Mesenchymal stem cell (in vitro differentiated cells and primary cell): ENCODE measurements around the gene EDRF1.
A peak's percentile ranks its signal among the peaks of the same experiment; 100 is the strongest.
"Not testable (repeated sequence)": the region's sequence is repeated elsewhere in the genome, so short reads cannot be mapped to it uniquely, and the experiment has no call there.

Source experiments
- DNase-seq: peaks from one replicate; pipeline ENCODE4 v3.0.0-alpha.2; 2013
- H2AFZ ChIP-seq: one replicate; pipeline ENCODE4 v1.6.1; 2013; ENCODE audit warnings: low read depth, mild to moderate bottlenecking, control low read depth, inconsistent platforms, low read length, moderate library complexity
- H2AK5ac ChIP-seq: 2 replicates; pipeline ENCODE4 v1.6.1; 2013; ENCODE audit warnings: low read length, moderate library complexity, mild to moderate bottlenecking, inconsistent platforms; ENCODE audit not compliant: severe bottlenecking
- H2BK120ac ChIP-seq: one replicate; pipeline ENCODE4 v1.6.1; 2013; ENCODE audit warnings: low read depth, mild to moderate bottlenecking, inconsistent platforms, low read length, moderate library complexity
- H2BK12ac ChIP-seq, 2 experiments: one replicate each; pipeline ENCODE4 v1.6.1; 2013; ENCODE audit warnings: inconsistent platforms in 2 of 2, low read length in 2 of 2, mild to moderate bottlenecking in 2 of 2, moderate library complexity in 2 of 2, control low read depth in 1 of 2
- H2BK15ac ChIP-seq: one replicate; pipeline ENCODE4 v1.6.1; 2013; ENCODE audit warnings: mild to moderate bottlenecking, low read depth, inconsistent platforms; ENCODE audit not compliant: poor library complexity, severe bottlenecking
- H2BK5ac ChIP-seq: 2 replicates; pipeline ENCODE4 v1.6.1; 2013; ENCODE audit warnings: low read depth, mild to moderate bottlenecking, low read length, control low read depth, inconsistent platforms; ENCODE audit not compliant: poor library complexity, severe bottlenecking
- H3K14ac ChIP-seq, 2 experiments: one replicate each; pipeline ENCODE4 v1.6.1; 2013; ENCODE audit warnings: inconsistent platforms in 2 of 2, low read length in 2 of 2, control low read depth in 1 of 2, mild to moderate bottlenecking in 1 of 2, moderate library complexity in 1 of 2
- H3K18ac ChIP-seq, 2 experiments: one replicate each; pipeline ENCODE4 v1.6.1; 2013; ENCODE audit warnings: inconsistent platforms in 2 of 2, low read length in 2 of 2, control low read depth in 1 of 2, low read depth in 1 of 2, mild to moderate bottlenecking in 1 of 2
- H3K23ac ChIP-seq, 2 experiments: one replicate each; pipeline ENCODE4 v1.6.1; 2013; ENCODE audit warnings: inconsistent platforms in 2 of 2, low read length in 2 of 2, mild to moderate bottlenecking in 2 of 2, moderate library complexity in 2 of 2, control low read depth in 1 of 2
- H3K27ac ChIP-seq: 2 replicates; pipeline ENCODE4 v1.5.1; 2013; ENCODE audit warnings: mild to moderate bottlenecking, moderate library complexity, low read length, control low read depth, inconsistent platforms; ENCODE audit not compliant: poor library complexity, severe bottlenecking
- H3K27me3 ChIP-seq, 2 experiments: 2 replicates each; pipeline versions ENCODE4 v1.6.1 to v1.7.0; 2013; ENCODE audit warnings: low read length in 2 of 2, mild to moderate bottlenecking in 2 of 2, moderate library complexity in 2 of 2, control low read depth in 1 of 2, inconsistent platforms in 1 of 2; ENCODE audit not compliant: control insufficient read depth in 1 of 2, insufficient read depth in 1 of 2
- H3K36me3 ChIP-seq, 2 experiments: 2 replicates each; pipeline versions ENCODE4 v1.6.1 to v1.7.0; 2013; ENCODE audit warnings: low read length in 2 of 2, control low read depth in 1 of 2, inconsistent platforms in 1 of 2, low read depth in 1 of 2, mild to moderate bottlenecking in 1 of 2; ENCODE audit not compliant: insufficient read depth in 2 of 2, control insufficient read depth in 1 of 2
- H3K4ac ChIP-seq, 2 experiments: one replicate each; pipeline ENCODE4 v1.6.1; 2013; ENCODE audit warnings: inconsistent platforms in 2 of 2, low read length in 2 of 2, mild to moderate bottlenecking in 2 of 2, moderate library complexity in 2 of 2, control low read depth in 1 of 2, low read depth in 1 of 2
- H3K4me1 ChIP-seq: 2 replicates; pipeline ENCODE4 v1.6.1; 2013; ENCODE audit warnings: low read depth, low read length, control low read depth; ENCODE audit not compliant: control insufficient read depth, insufficient read depth
- H3K4me2 ChIP-seq: 2 replicates; pipeline ENCODE4 v1.6.1; 2013; ENCODE audit warnings: low read length, mild to moderate bottlenecking, inconsistent platforms; ENCODE audit not compliant: poor library complexity, severe bottlenecking
- H3K4me3 ChIP-seq, 2 experiments: 2 replicates each; pipeline versions ENCODE4 v1.5.1 to v1.7.0; 2013; ENCODE audit warnings: low read length in 2 of 2, mild to moderate bottlenecking in 2 of 2, control low read depth in 1 of 2, low read depth in 1 of 2; ENCODE audit not compliant: insufficient read depth in 1 of 2
- H3K79me1 ChIP-seq: replicated peaks from 2 replicates; pipeline ENCODE4 v1.6.1; 2013; ENCODE audit warnings: mild to moderate bottlenecking, control low read depth, low read length, inconsistent platforms; ENCODE audit not compliant: poor library complexity, severe bottlenecking
- H3K9ac ChIP-seq: 2 replicates; pipeline ENCODE4 v1.7.0; 2013; ENCODE audit warnings: mild to moderate bottlenecking, low read length, moderate library complexity
- H3K9me3 ChIP-seq: 2 replicates; pipeline ENCODE4 v1.7.0; 2013; ENCODE audit warnings: mild to moderate bottlenecking, low read length; ENCODE audit not compliant: control insufficient read depth
- H4K8ac ChIP-seq: one replicate; pipeline ENCODE4 v1.6.1; 2013; ENCODE audit warnings: inconsistent platforms, mild to moderate bottlenecking, low read length, moderate library complexity
- H4K91ac ChIP-seq: one replicate; pipeline ENCODE4 v1.6.1; 2013; ENCODE audit warnings: mild to moderate bottlenecking, low read length, inconsistent platforms
- WGBS: methylation state at CpG from one replicate; pipeline ENCODE4 v1.1.7; 2013; ENCODE audit warnings: mixed read lengths; 5-methylcytosine and 5-hydroxymethylcytosine counted together

EDRF1 gene

DNA sequence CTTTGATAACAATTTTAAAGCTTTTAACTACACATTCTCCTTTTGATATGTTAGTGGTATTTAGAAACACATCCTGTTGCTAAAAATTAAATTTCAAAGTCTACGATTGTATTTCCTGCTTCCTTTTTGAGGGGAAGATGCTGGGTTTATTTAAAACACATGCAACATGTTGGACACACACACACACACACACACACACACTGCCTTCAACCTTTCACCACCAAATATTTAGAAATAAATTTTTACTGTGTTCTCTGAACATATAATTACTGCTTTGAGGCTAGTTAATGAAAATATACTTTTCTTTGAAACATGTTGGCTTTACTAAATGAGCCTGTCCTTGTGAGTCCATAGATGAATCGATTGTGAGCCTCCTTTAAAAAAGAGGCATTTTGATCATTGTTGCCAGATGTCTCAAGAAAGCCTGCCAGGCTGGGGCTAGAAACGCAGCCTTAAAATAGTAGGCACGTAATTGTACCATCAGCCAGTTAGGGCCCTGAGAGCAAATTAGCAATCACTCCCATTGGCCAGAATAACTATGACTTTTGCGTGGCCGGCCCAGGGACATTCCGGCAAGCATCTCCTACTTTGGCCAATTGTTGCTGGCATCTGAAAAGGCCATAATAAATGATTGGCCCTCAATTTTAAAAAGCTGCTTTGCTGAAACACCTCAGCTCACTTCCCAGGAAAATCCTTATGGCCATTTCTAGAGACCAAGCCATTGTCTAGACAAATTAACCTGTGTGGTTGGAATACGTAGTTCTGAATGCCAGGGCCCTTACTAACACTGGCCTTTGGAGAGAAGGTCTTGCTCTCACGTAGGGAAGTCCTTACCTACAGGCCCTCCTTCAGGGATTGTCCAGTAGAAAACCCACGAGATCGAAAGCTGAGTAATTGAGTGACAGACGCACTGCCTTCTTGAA lies 26.6 kb upstream of the EDRF1 start:
- no peaks in the 10 kb centered on the region for H3K4me1 ChIP-seq
- no peak overlapping the region for H2BK15ac ChIP-seq
- no peaks in the 10 kb centered on the region for H3K36me3 ChIP-seq
- H2AK5ac ChIP-seq, result no peak overlapping the region
- no peak overlapping the region for H3K4ac ChIP-seq
- no peak overlapping the region for H2BK120ac ChIP-seq
- no peaks in the 10 kb centered on the region for H3K79me1 ChIP-seq
- no peak overlapping the region for H4K8ac ChIP-seq
- no peak overlapping the region for H3K27ac ChIP-seq
- peak overlapping the region; percentile 59 for H3K9ac ChIP-seq
- no peak overlapping the region for H3K23ac ChIP-seq
- peaks cover 2 to 8% of the 10 kb centered on the region in 2 experiments for H3K27me3 ChIP-seq
- peak overlapping the region in 1 of 2 experiments; percentile 42 for H3K4me3 ChIP-seq
- DNase-seq, result no peak
- H3K9me3 ChIP-seq, result no peaks in the 10 kb centered on the region
- H2BK12ac ChIP-seq, result no peak overlapping the region
- no peak overlapping the region for H4K91ac ChIP-seq
- H3K18ac ChIP-seq, result no peak overlapping the region
- H3K4me2 ChIP-seq, result no peak overlapping the region
- H2AFZ ChIP-seq, result no peak overlapping the region
- 83% methylated on average over 11 of the region's 12 CpGs for WGBS
- H3K14ac ChIP-seq, result no peak overlapping the region
- no peak overlapping the region for H2BK5ac ChIP-seq

DNA sequence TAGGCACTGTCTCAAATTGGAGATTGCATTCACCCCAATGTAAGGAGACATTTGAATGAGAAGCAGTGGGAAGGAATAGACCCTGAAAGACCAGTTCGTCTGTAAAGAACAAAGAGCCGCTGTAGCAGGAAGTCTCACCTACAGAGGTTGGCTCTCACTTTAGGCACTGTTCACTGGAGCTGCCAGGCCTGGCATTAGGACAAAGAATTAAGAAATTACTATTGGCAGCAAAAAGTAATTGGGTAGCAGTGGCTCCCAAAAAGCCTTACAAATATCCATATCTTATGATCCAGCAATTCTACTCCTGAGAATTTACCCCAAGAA lies 26.0 kb upstream of the EDRF1 start:
- Histone ChIP-seq H2AK5ac (no peak overlapping the region), H2BK120ac (no peak overlapping the region), H3K18ac (no peak overlapping the region), H2BK15ac (no peak overlapping the region), H3K4me2 (no peak overlapping the region), H3K79me1 (no peaks in the 10 kb centered on the region), H3K4me3 (peak overlapping the region in 1 of 2 experiments; percentile 15), H3K27me3 (peaks cover 5 to 14% of the 10 kb centered on the region in 2 experiments), H3K9me3 (no peaks in the 10 kb centered on the region), H4K8ac (no peak overlapping the region), H4K91ac (no peak overlapping the region), H3K14ac (no peak overlapping the region), H3K23ac (no peak overlapping the region), H3K9ac (no peak overlapping the region), H3K27ac (no peak overlapping the region), H3K4me1 (no peaks in the 10 kb centered on the region), H3K36me3 (no peaks in the 10 kb centered on the region), H2BK12ac (no peak overlapping the region), H2AFZ (no peak overlapping the region), H3K4ac (no peak overlapping the region), H2BK5ac (no peak overlapping the region)
- WGBS, result 89% methylated on average over 2 of the region's 2 CpGs
- DNase-seq, result no peak

DNA sequence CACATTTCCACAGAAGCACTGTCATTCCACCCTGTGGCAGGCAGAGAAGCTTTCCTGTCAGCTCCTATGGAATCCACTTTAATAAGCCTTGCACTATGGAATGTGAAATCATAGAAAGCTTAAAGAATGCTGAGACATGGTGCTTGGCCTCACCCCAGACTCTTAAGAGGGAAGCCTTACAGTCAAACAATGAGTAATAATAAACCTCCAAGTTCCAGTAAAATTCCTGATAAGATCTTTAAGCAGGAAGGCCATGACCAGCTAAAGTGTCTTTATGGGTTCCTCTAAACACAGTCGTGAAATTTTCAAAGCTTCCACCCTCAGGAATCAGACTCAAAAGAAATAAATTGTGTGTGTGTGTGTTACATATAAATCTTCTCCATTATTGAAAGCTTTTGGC lies 24.6 kb upstream of the EDRF1 start:
- no peak overlapping the region for H2BK12ac ChIP-seq
- no peaks in the 10 kb centered on the region for H3K9me3 ChIP-seq
- no CpG with 5 or more reads among the region's 1 CpG for WGBS
- H2BK15ac ChIP-seq, result no peak overlapping the region
- no peaks in the 10 kb centered on the region for H3K36me3 ChIP-seq
- no peak overlapping the region for H3K23ac ChIP-seq
- H4K91ac ChIP-seq, result no peak overlapping the region
- no peak overlapping the region for H3K4me2 ChIP-seq
- peaks cover 5 to 14% of the 10 kb centered on the region in 2 experiments for H3K27me3 ChIP-seq
- DNase-seq, result peak; percentile 54
- H3K4me1 ChIP-seq, result no peaks in the 10 kb centered on the region
- H3K4me3 ChIP-seq, result no peak overlapping the region
- H2AK5ac ChIP-seq, result no peak overlapping the region
- no peaks in the 10 kb centered on the region for H3K79me1 ChIP-seq
- H2AFZ ChIP-seq, result no peak overlapping the region
- H4K8ac ChIP-seq, result no peak overlapping the region
- H3K27ac ChIP-seq, result no peak overlapping the region
- H3K18ac ChIP-seq, result no peak overlapping the region
- H3K9ac ChIP-seq, result peak overlapping the region; percentile 59
- H3K14ac ChIP-seq, result no peak overlapping the region
- no peak overlapping the region for H3K4ac ChIP-seq
- no peak overlapping the region for H2BK120ac ChIP-seq
- H2BK5ac ChIP-seq, result no peak overlapping the region

DNA sequence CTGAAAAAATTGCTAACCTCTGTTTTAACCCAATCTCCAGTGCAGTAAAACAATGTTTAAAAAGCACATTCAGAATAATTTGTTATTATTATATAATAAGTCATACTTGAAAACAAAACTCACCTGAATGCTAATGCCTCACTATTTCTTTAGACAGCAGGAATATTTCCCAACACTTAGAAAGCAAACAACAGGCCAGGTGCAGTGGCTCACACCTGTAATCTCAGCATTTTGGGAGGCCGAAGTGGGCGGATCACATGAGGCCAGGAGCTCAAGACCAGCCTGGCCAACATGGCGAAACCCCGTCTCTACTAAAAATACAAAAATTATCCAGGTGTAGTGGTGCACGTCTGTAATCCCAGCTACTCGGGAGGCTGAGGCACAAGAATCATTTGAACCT lies 22.6 kb upstream of the EDRF1 start:
- H4K91ac ChIP-seq, H2BK12ac ChIP-seq, DNase-seq, H3K4me3 ChIP-seq, H2BK5ac ChIP-seq, H4K8ac ChIP-seq, H3K14ac ChIP-seq, H2BK15ac ChIP-seq, H2AK5ac ChIP-seq, H3K4ac ChIP-seq, H2AFZ ChIP-seq, H3K9me3 ChIP-seq, H3K4me1 ChIP-seq, H3K27ac ChIP-seq, H3K18ac ChIP-seq, H2BK120ac ChIP-seq, H3K79me1 ChIP-seq, H3K9ac ChIP-seq, H3K27me3 ChIP-seq, H3K23ac ChIP-seq, H3K36me3 ChIP-seq, H3K4me2 ChIP-seq: not testable (repeated sequence)
- WGBS, result 88% methylated on average over 5 of the region's 6 CpGs
